H1 (cell line): ENCODE results near the gene ATP11A. TPM values are rescaled to one million over a fixed set of nuclear protein-coding genes. Genes with fewer than 3 reads are reported as not detected.

Source experiments
- CTCF ChIA-PET: fragments of 300-600 bp; sonication (Branson Sonifier 250); formaldehyde crosslinking; loops from one replicate; lab custom pipeline; 2021; ENCODE audit not compliant: partially characterized antibody; lab: Charles Lee
- POLR2A ChIA-PET: fragments of 300-600 bp; sonication (Branson Sonifier 250); formaldehyde crosslinking; loops from one replicate; lab custom pipeline; 2021; ENCODE audit warnings: inconsistent platforms; ENCODE audit not compliant: partially characterized antibody; lab: Charles Lee
- DNase-seq, 2 experiments: peaks; one replicate each; pipeline versions ENCODE4 v3.0.0 to v3.0.0-alpha.2; 2010 to 2022; ENCODE audit warnings: low spot score in 2 of 2, low read depth in 1 of 2, mixed read lengths in 1 of 2
- FAIRE-seq: peaks from 2 replicates; lab custom pipeline; 2011; peaks lifted over from hg19 to GRCh38; lab: Jason Lieb, UNC
- H2AFZ ChIP-seq: 2 replicates; pipeline ENCODE4 v1.8.1; 2012; ENCODE audit warnings: low read length, inconsistent platforms
- H2AK5ac ChIP-seq: 2 replicates; pipeline ENCODE4 v1.6.1; 2013; ENCODE audit warnings: low read depth, low read length
- H2BK120ac ChIP-seq: replicated peaks from 2 replicates; pipeline ENCODE3; 2013; ENCODE audit warnings: low read depth, low read length, inconsistent platforms
- H2BK12ac ChIP-seq: 2 replicates; pipeline ENCODE4 v1.6.1; 2013; ENCODE audit warnings: low read depth, low read length
- H2BK15ac ChIP-seq: 2 replicates; pipeline ENCODE4 v1.6.1; 2013; ENCODE audit warnings: low read length
- H2BK20ac ChIP-seq: 2 replicates; pipeline ENCODE4 v1.6.1; 2013; ENCODE audit warnings: low read length
- H2BK5ac ChIP-seq: 2 replicates; pipeline ENCODE4 v1.6.1; 2013; ENCODE audit warnings: low read depth, low read length
- H3K14ac ChIP-seq: 2 replicates; pipeline ENCODE4 v1.6.1; 2013; ENCODE audit warnings: inconsistent platforms; ENCODE audit not compliant: insufficient read length
- H3K18ac ChIP-seq: 2 replicates; pipeline ENCODE4 v1.6.1; 2013; ENCODE audit warnings: low read length; ENCODE audit errors: extremely low read depth
- H3K23ac ChIP-seq: 2 replicates; pipeline ENCODE4 v1.6.1; 2013; ENCODE audit warnings: inconsistent platforms; ENCODE audit not compliant: insufficient read length
- H3K23me2 ChIP-seq: 2 replicates; pipeline ENCODE4 v1.6.1; 2013; ENCODE audit warnings: low read depth, low read length
- H3K27ac ChIP-seq: 2 replicates; pipeline ENCODE4 v1.6.1; 2011; ENCODE audit warnings: low read depth, low read length, inconsistent platforms
- H3K27me3 ChIP-seq, 4 experiments: replicated peaks in 1 of 4; 1 replicate in 1 of 4; 2 replicates in 3 of 4; pipeline versions ENCODE4 v1.6.1 to v1.8.1; 2011 to 2013; ENCODE audit warnings: low read length in 3 of 4, mild to moderate bottlenecking in 3 of 4, inconsistent platforms in 2 of 4, mixed read lengths in 2 of 4, moderate library complexity in 1 of 4; ENCODE audit not compliant: control insufficient read depth in 3 of 4, insufficient read depth in 3 of 4; ENCODE audit errors: extremely low read depth in 1 of 4
- H3K36me3 ChIP-seq, 4 experiments: 2 replicates each; pipeline versions ENCODE4 v1.6.1 to v1.8.1; 2011 to 2013; ENCODE audit warnings: mild to moderate bottlenecking in 4 of 4, low read length in 3 of 4, moderate library complexity in 2 of 4, control low read depth in 1 of 4, inconsistent platforms in 1 of 4; ENCODE audit not compliant: insufficient read depth in 4 of 4, control insufficient read depth in 2 of 4
- H3K4ac ChIP-seq: replicated peaks from 2 replicates; pipeline ENCODE3; 2013; ENCODE audit warnings: low read length, low read depth, mixed read lengths, inconsistent platforms; ENCODE audit not compliant: insufficient read length
- H3K4me1 ChIP-seq, 4 experiments: replicated peaks in 1 of 4; 1 replicate in 1 of 4; 2 replicates in 3 of 4; pipeline versions ENCODE4 v1.6.1 to v1.8.1; 2011 to 2013; ENCODE audit warnings: low read length in 3 of 4, inconsistent platforms in 2 of 4, mixed read lengths in 1 of 4; ENCODE audit not compliant: insufficient read depth in 4 of 4, control insufficient read depth in 3 of 4
- H3K4me2 ChIP-seq, 2 experiments: 2 replicates each; pipeline versions ENCODE4 v1.6.1 to v1.8.1; 2011 to 2013; ENCODE audit warnings: low read depth in 2 of 2, low read length in 2 of 2, control low read depth in 1 of 2, inconsistent platforms in 1 of 2, mild to moderate bottlenecking in 1 of 2; ENCODE audit not compliant: insufficient read depth in 1 of 2
- H3K4me3 ChIP-seq, 4 experiments: fragments of 200-600, 300-600 bp in 1 of 4; sonication (generic), shearing (Covaris generic), sonication (Bioruptor Twin) in 1 of 4; 2 replicates each; pipeline versions ENCODE4 v1.5.1 to v1.8.1; 2011 to 2016; ENCODE audit warnings: low read length in 4 of 4, low read depth in 3 of 4, control low read depth in 2 of 4, inconsistent platforms in 2 of 4, mild to moderate bottlenecking in 2 of 4, mixed read lengths in 1 of 4, moderate library complexity in 1 of 4; ENCODE audit not compliant: insufficient read depth in 2 of 4; ENCODE audit errors: extremely low read depth in 1 of 4
- H3K56ac ChIP-seq: replicated peaks from 2 replicates; pipeline ENCODE3; 2013; ENCODE audit warnings: low read depth, mild to moderate bottlenecking, mixed read lengths, low read length, inconsistent platforms; ENCODE audit not compliant: insufficient read length
- H3K79me1 ChIP-seq: 2 replicates; pipeline ENCODE4 v1.6.1; 2013; ENCODE audit warnings: low read depth, low read length, control low read depth
- H3K79me2 ChIP-seq, 2 experiments: 2 replicates each; pipeline versions ENCODE4 v1.6.1 to v1.8.1; 2012 to 2013; ENCODE audit warnings: low read length in 2 of 2, mild to moderate bottlenecking in 2 of 2, inconsistent platforms in 1 of 2; ENCODE audit not compliant: insufficient read depth in 2 of 2, control insufficient read depth in 1 of 2
- H3K9ac ChIP-seq, 4 experiments: replicated peaks in 1 of 4; 1 replicate in 1 of 4; 2 replicates in 3 of 4; pipeline versions ENCODE4 v1.6.1 to v1.8.1; 2011 to 2013; ENCODE audit warnings: low read depth in 3 of 4, low read length in 3 of 4, control low read depth in 2 of 4, mild to moderate bottlenecking in 2 of 4, moderate library complexity in 2 of 4, inconsistent platforms in 1 of 4; ENCODE audit errors: extremely low read depth in 1 of 4
- H3K9me3 ChIP-seq, 2 experiments: 2 replicates each; pipeline versions ENCODE4 v1.6.1 to v1.8.1; 2012 to 2013; ENCODE audit warnings: mild to moderate bottlenecking in 2 of 2, moderate library complexity in 2 of 2, control low read depth in 1 of 2, inconsistent platforms in 1 of 2, low read depth in 1 of 2, low read length in 1 of 2, mixed read lengths in 1 of 2; ENCODE audit not compliant: insufficient read depth in 2 of 2
- H4K20me1 ChIP-seq, 2 experiments: replicated peaks in 1 of 2; 2 replicates each; pipeline versions ENCODE3 to v1.8.1; 2011 to 2013; ENCODE audit warnings: inconsistent platforms in 2 of 2, low read length in 2 of 2, mild to moderate bottlenecking in 1 of 2; ENCODE audit not compliant: insufficient read depth in 2 of 2, control insufficient read depth in 1 of 2
- H4K5ac ChIP-seq: 2 replicates; pipeline ENCODE4 v1.6.1; 2013; ENCODE audit warnings: low read length, low read depth, mixed read lengths, inconsistent platforms; ENCODE audit not compliant: insufficient read length
- H4K8ac ChIP-seq: 2 replicates; pipeline ENCODE4 v1.8.0; 2013; ENCODE audit warnings: mild to moderate bottlenecking, moderate library complexity, low read length, inconsistent platforms; ENCODE audit not compliant: insufficient read depth; ENCODE audit errors: extremely low read depth
- H4K91ac ChIP-seq: replicated peaks from 2 replicates; pipeline ENCODE3; 2013; ENCODE audit warnings: low read length, mixed read lengths, inconsistent platforms; ENCODE audit not compliant: insufficient read length
- BRCA1 ChIP-seq: IDR thresholded peaks from 2 replicates; pipeline ENCODE4 v1.6.1; 2012; ENCODE audit warnings: low read depth, low read length, improper control_type of control experiment
- CEBPB ChIP-seq: IDR thresholded peaks from 2 replicates; pipeline ENCODE4 v1.6.1; 2012; ENCODE audit warnings: low read depth, low read length
- HDAC2 ChIP-seq, 2 experiments: fragments of 300-600 bp in 1 of 2; sonication (generic) in 1 of 2; IDR thresholded peaks; 2 replicates each; pipeline ENCODE4 v1.6.1; 2011 to 2012; ENCODE audit warnings: low read depth in 2 of 2, low read length in 2 of 2, mild to moderate bottlenecking in 2 of 2, moderate library complexity in 2 of 2, borderline replicate concordance in 1 of 2, inconsistent platforms in 1 of 2
- RBBP5 ChIP-seq: IDR thresholded peaks from 2 replicates; pipeline ENCODE4 v1.7.1; 2012; ENCODE audit warnings: low read depth, mild to moderate bottlenecking, inconsistent platforms, low read length, moderate library complexity, borderline replicate concordance
- RFX5 ChIP-seq: IDR thresholded peaks from 2 replicates; pipeline ENCODE4 v1.6.1; 2011; ENCODE audit warnings: low read depth, low read length, improper control_type of control experiment, borderline replicate concordance
- RXRA ChIP-seq: IDR thresholded peaks from 2 replicates; pipeline ENCODE4 v1.6.1; 2011; ENCODE audit warnings: low read depth, mild to moderate bottlenecking, low read length, moderate library complexity; ENCODE audit not compliant: insufficient read depth
- SIX5 ChIP-seq: IDR thresholded peaks from 2 replicates; pipeline ENCODE4 v1.6.1; 2011; ENCODE audit warnings: mild to moderate bottlenecking, low read depth, low read length
- SP1 ChIP-seq: IDR thresholded peaks from 2 replicates; pipeline ENCODE4 v1.6.1; 2011; ENCODE audit warnings: low read depth, low read length
- WGBS, 2 experiments: shearing (Covaris generic) in 1 of 2; methylation state at CpG; one replicate each; pipeline versions ENCODE4 v1.1.6 to v1.1.7; 2013 to 2015; ENCODE audit warnings: low lambda C conversion rate in 2 of 2, mixed read lengths in 2 of 2, inconsistent platforms in 1 of 2, low coverage in 1 of 2, missing lambda C conversion rate in 1 of 2; ENCODE audit not compliant: insufficient replicate concordance in 2 of 2, insufficient coverage in 1 of 2, insufficient read length in 1 of 2; ENCODE audit errors: extremely low coverage in 1 of 2, missing lambda C conversion rate in 1 of 2; 5-methylcytosine and 5-hydroxymethylcytosine counted together
- polyA plus RNA-seq, 7 experiments: library from polyadenylated mRNA; depleted of rRNA in 3 of 7; stranded (reverse) in 5 of 7; unstranded in 2 of 7; fragments of >200 nt in 5 of 7; fragments of 200-250 nt in 2 of 7; gene quantifications; 1 replicate in 5 of 7; 2 replicates in 1 of 7; 4 replicates in 1 of 7; pipeline versions ENCODE4 v1.2.1 to v1.2.3, GENCODE V29; 2011 to 2013; ENCODE audit warnings: missing spikeins in 2 of 7, mixed read lengths in 2 of 7
- total RNA-seq: library from RNA; stranded (reverse); fragmentation: NEBNext Ultra II Directional; extraction: Animal tissue kit (Norgen Biotek cat#: 25700); gene quantifications from 2 replicates; pipeline ENCODE4 v1.2.1, GENCODE V29; 2021
- TF ChIP-seq, protein P1 (sequence below), 3 experiments: IDR thresholded peaks; 1 replicate in 2 of 3; 2 replicates in 1 of 3; pipeline versions ENCODE4 v1.5.1 to v1.6.1; 2011; ENCODE audit warnings: low read length in 3 of 3, mild to moderate bottlenecking in 3 of 3, inconsistent platforms in 2 of 3, low read depth in 1 of 3, moderate library complexity in 1 of 3; ENCODE audit not compliant: insufficient read depth in 1 of 3; ENCODE audit errors: control extremely low read depth in 1 of 3

The ATP11A gene
- total and polyA plus RNA-seq, 2 of the 8 experiments (the other 6 are each of a cell fraction or from before 2014, with no cell fraction given) = 28.8 to 72.9 TPM

- Histone ChIP-seq H2AK5ac (0 out of 2 replicates have a peak overlapping the region, but pooled peaks have one; percentile 44), H3K4me2 (no peak overlapping the region), H3K4ac (no peak overlapping the region), H4K5ac (no peak overlapping the region), H4K8ac (peak overlapping the region; percentile 63; the same call in 1 of the 2 replicates), H3K9ac (no peak overlapping the region), H2BK120ac (no peak overlapping the region), H2BK5ac (peak overlapping the region; percentile 66), H2AFZ (no peak overlapping the region), H3K4me3 (no peak overlapping the region), H3K79me1 (peaks cover 24% of the 10 kb centered on the region), H3K18ac (no peak overlapping the region), H3K56ac (no peak overlapping the region), H3K4me1 (peaks cover 3 to 43% (median 21%) of the 10 kb centered on the region in 4 experiments), H2BK12ac (peak overlapping the region; percentile 84), H2BK15ac (0 out of 2 replicates have a peak overlapping the region, but pooled peaks have one; percentile 53), H3K9me3 (no peaks in the 10 kb centered on the region), H3K79me2 (peaks cover 0 to 81% of the 10 kb centered on the region in 2 experiments; a peak in 2 of 4 replicates), H3K27ac (no peak overlapping the region), H3K27me3 (no peaks in the 10 kb centered on the region), H4K20me1 (no peaks in the 10 kb centered on the region), H2BK20ac (no peak overlapping the region), H3K23ac (no peak overlapping the region), H3K36me3 (no peaks in the 10 kb centered on the region), H3K23me2 (no peaks in the 10 kb centered on the region), H3K14ac (no peak overlapping the region), H4K91ac (peak overlapping the region; percentile 68)
- ChIA-PET CTCF (interaction anchor here (0.8 kb wide), 1 partner anchor 18 kb away, joined by 3 read pairs; no protein-coding TSS in a partner anchor), POLR2A (interaction anchor here (1.1 kb wide), 1 partner anchor 9 kb away, joined by 3 read pairs; no protein-coding TSS in a partner anchor)
- 96% methylated on average over 33 of the region's 34 CpGs; no CpG with 5 or more reads in 1 of the 2 experiments for WGBS, 2 experiments
- DNase-seq = no peak
- no peak for FAIRE-seq
- no peak for TF ChIP-seq CEBPB
- no peak for TF ChIP-seq SIX5
- TF ChIP-seq RXRA = no peak
- TF ChIP-seq RFX5 = no peak
- TF ChIP-seq, protein P1, sequence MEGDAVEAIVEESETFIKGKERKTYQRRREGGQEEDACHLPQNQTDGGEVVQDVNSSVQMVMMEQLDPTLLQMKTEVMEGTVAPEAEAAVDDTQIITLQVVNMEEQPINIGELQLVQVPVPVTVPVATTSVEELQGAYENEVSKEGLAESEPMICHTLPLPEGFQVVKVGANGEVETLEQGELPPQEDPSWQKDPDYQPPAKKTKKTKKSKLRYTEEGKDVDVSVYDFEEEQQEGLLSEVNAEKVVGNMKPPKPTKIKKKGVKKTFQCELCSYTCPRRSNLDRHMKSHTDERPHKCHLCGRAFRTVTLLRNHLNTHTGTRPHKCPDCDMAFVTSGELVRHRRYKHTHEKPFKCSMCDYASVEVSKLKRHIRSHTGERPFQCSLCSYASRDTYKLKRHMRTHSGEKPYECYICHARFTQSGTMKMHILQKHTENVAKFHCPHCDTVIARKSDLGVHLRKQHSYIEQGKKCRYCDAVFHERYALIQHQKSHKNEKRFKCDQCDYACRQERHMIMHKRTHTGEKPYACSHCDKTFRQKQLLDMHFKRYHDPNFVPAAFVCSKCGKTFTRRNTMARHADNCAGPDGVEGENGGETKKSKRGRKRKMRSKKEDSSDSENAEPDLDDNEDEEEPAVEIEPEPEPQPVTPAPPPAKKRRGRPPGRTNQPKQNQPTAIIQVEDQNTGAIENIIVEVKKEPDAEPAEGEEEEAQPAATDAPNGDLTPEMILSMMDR (IDR thresholded peaks at IDR 0.05; ENCODE audit: control extremely low read depth in 1 of 3, insufficient read depth in 1 of 3, low read depth in 1 of 3, low read length in 3 of 3) = no peak
- TF ChIP-seq BRCA1 = no peak
- no peak for TF ChIP-seq SP1
- no peak for TF ChIP-seq HDAC2 (IDR thresholded peaks at IDR 0.05; ENCODE audit: borderline replicate concordance in 1 of 2, low read depth in 2 of 2, low read length in 2 of 2)
- TF ChIP-seq RBBP5 = no peak
These were observed 38.7 kb downstream of the ATP11A start for GRCh38 chr13:112728375-112729126.
